GM19468 (cell line): ENCODE data around the gene CMBL.
A peak's percentile ranks its signal among the peaks of the same experiment; 100 is the strongest.

Source experiments
- ATAC-seq: cut with Tn5 transposase; IDR thresholded peaks from one replicate; pipeline ENCODE4 v1.9.1; 2021; ENCODE audit warnings: mild to moderate bottlenecking, moderate library complexity, moderate number of reproducible peaks; ENCODE audit not compliant: unreplicated experiment; ENCODE audit errors: extremely low read depth

Gene CMBL

GRCh38 chr5:10334831-10335230, 27.1 kb upstream of the CMBL start:
- ATAC-seq, result no peak

DNA sequence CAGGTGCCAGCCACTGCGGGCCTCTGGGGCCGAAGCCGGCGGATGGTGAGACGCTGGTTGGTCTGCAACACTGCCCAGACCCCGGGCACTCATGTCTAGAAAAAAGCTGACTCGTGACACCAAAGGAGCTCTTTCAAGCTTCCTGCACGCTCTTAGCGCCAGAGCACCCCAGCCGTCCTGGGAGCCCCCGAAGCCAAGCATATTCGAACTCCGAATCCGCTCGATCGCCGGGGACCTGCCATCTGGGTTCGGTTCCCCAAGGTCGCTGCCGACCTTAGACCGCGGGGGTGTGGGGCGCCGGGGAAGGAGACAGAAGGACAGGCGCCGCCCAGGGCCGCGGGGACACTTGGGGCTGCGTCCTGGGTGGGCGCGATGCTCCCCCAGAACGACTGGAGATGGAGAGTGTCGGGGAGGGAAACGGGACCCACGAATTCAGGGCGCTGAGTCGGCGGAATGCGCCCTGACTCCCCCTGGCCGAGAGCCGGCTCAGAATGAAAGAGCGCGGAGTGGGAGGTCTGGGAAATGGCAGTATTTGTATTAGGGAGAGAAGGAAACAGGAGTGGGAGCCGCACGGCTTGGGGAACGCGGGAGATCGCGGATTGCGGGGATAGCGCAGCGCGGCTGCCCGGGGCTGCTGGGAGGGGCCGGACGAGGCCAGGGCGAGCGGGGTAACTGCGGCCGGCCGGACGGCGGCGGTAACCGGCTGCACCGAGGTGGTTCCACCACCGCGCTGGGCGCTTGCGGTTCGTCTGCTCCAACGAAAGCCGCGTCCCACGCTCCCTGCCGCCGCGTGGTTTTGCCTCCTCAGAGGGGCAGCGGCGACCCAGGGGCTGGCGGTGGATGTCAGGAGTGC, 25.7 kb upstream of the CMBL start:
- ATAC-seq, result peak; percentile 80

DNA sequence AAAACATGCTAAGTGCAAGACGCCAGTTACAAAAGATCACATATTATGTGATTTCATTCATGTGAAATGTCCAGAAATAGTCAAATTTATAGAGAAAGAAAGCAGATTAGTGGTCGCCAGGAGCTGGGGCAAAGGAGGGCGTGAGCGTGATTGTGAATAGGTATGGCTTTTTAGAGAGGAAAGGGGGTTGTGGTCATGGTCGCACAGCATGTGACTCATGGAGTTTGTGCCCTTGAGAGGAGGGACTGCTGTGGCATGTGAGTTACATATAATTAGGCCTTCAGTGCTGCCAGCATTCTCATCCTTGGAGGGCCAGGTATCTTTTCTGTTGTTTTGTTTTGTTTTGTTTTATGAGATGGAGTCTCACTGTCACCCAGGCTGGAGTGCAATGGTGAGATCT, 24.6 kb upstream of the CMBL start:
- ATAC-seq, result no peak

DNA sequence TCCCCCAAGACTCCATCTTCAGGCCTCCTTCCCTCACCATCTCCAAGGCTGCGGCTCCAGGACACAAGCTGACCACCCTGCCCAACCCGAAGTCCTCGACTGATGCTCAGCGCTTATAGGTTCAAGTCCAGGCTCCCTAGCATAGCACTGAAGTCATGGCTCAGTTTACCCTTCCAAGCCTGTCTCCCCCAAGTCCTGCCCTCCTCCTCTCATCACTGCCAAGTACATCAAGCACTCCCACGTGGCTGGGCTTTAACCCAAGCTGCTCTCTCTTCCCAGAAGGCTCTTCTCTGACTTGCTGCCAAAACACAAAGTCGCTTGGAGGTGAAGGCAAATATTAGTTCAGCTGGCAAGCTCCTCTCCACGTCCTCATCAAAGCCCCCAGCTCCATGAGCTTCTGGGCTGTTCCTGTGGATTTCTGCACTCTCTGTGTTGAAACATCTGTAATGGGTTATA, 23.7 kb upstream of the CMBL start:
- no peak for ATAC-seq

GRCh38 chr5:10330511-10331230, 23.0 kb upstream of the CMBL start:
- ATAC-seq, result no peak

DNA sequence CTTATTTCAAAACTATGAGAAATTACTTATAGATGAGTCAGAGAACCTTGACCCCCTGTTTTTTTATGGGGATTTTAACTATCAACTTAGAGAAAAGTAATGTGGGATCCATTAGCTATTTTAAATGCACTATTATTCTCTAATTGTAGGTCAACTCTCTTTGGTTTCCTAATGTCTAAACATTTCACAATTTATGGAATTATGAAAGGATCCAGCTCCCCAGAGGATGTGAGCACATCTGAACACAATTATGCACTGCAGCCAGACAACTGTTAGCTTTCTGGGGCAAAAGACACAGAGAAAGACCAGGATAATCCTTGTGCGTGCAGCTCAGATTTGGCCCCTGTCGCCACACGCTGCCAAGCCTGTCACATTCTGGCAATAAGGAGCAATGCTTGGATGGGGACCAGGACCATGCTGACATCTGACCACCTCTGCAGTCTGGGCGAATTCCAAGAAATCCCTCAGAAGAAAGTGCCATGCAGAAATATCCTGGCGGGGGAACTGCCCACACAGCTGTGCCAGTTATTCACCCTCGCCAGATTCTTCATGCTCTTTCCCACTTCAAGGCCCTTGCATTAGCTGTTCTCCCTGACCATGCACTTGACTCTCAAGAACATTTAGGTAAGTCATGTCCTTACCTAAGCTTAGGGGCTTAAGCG, 22.2 kb upstream of the CMBL start:
- no peak for ATAC-seq

DNA sequence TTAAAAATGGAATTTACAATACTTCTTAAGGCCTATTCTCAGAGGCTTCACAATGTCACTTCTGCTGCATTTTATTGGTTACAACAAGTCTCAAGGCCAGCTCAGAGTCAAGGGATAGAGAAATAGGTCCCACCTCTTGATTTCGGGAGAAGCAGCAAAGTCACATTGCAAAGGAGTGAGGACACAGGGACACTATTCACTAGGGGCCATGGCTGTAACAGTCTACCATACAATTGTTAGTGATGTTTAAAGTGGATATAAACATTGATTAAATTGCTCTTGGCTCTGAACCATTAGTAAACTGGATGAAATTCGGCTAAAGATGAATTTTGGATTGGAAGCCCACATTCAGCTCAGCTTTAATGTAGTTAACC, 21.7 kb upstream of the CMBL start:
- ATAC-seq, result no peak

DNA sequence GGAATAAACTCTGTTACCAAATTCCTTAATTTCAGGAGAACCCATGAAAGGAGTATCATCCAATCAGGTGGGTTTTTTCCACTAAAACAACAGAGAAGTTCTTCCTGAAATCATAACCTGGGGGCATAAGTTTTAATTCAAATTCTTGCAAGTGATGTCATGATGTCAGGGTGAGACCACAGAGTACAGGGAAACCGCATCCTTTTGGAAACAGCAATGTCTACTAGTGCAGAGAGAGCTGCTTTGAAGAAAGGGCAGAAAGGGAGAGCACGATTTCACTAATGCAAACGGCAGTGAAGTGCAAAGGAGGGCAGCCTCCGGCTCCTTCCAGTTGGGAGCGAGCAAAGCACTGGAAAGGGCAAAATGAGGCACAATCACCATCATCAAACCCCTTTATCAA, 20.6 kb upstream of the CMBL start:
- ATAC-seq, result no peak

GRCh38 chr5:10324518-10325370, 17.0 kb upstream of the CMBL start:
- no peak for ATAC-seq

DNA sequence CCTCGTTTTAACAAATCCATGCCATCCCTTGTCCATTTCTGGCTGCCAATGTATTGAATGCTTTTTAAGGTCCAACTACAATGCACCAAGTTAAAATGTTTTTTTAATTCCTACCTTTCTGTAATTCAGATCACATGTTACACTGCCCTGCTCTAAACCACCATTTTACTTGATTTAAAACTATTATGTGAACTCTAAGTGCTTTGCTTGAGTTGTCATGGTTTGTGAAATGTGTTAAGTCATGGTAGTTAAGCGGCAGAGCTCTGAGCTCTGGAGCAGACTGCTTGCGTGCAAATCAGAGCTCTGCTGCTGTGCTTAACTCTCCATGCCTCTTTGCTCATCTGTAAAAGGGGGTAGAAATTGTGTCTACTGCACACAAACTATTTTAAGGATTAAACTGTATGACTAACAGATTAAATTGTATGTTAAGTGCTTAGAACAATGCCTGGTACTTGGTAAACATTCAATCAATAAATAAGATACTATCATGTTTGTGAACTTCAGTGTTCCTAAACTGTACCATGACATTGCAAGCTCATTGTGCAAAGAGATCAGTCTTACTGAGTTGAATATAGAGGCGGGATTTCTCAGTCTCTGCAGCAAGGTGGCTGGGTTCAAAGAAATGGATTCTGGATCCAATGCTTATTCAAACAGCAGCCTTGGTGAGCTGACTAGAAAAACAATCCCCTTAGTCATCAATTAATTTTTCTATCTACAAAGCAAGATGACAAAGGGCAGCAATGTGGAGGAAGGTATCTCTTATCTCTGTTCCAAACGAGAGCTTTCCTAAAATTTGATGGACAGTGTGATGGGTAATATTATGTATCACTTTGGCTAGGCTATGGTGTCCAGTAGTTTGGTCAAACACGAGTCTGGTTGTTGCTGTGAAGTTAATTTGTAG, 16.1 kb upstream of the CMBL start:
- no peak for ATAC-seq

DNA sequence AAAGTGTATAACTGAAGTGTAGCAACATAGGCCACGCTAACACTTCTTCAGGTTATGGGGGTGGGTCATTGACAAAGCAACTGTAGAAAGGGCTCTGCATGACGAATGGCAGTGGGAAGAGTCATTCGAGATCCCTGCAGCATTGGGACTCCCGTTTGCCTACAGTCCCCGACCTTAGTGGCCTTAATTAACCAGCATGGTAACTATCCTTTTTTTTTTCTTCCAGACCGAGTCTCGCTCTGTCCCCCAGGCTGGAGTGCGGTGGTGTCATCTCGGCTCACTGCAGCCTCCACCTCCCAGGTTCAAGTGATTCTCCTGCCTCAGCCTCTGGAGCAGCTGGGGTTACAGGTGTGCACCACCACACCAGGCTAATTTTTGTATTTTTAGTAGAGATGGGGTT, 14.2 kb upstream of the CMBL start:
- ATAC-seq, result no peak

DNA sequence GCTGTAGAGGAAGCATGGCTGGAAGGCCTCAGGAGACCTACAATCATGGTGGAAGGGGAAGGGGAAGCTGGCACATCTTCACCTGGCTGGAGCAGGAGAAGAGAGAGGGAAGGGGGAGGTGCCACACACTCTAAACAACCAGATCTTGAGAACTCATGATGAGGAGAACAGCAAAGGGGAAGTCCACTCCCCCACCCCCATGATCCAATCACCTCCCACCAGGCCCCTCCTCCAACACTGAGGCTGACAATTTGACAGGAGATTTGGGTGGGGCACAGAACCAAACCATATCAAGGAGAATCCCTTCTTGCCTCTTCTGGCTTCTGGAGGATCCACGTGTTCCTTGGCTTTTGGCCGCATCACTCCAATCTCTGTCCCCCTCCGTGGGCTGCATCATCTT, 13.1 kb upstream of the CMBL start:
- no peak for ATAC-seq

- ATAC-seq, result no peak
Observed at GRCh38 chr5:10319202-10319851, 11.6 kb upstream of the CMBL start.

- no peak for ATAC-seq
Observed at GRCh38 chr5:10317825-10318682, 10.4 kb upstream of the CMBL start.

- no peak for ATAC-seq
Observed at GRCh38 chr5:10315824-10316509, 8.3 kb upstream of the CMBL start.

- ATAC-seq, result no peak
Observed at GRCh38 chr5:10315201-10315600, 7.5 kb upstream of the CMBL start.
